Progenitor cell of endocrine pancreas (in vitro differentiated cells): ENCODE data around the gene TMEM200B. TPM values are rescaled to one million over a fixed set of nuclear protein-coding genes. Genes with fewer than 3 reads are reported as not detected.
"Not testable (repeated sequence)": the region's sequence is repeated elsewhere in the genome, so short reads cannot be mapped to it uniquely, and the experiment has no call there.

Experiments used
- DNase-seq: peaks from one replicate; pipeline ENCODE4 v3.0.0; 2021; ENCODE audit warnings: low spot score; ENCODE audit not compliant: unreplicated experiment
- H3K27ac Mint-ChIP-seq: 2 replicates; pipeline ENCODE4 v1.8.0; 2021; ENCODE audit warnings: mild to moderate bottlenecking, moderate library complexity, mixed read lengths
- H3K27me3 Mint-ChIP-seq: 2 replicates; pipeline ENCODE4 v1.8.0; 2021; ENCODE audit warnings: mixed read lengths
- H3K36me3 Mint-ChIP-seq: 2 replicates; pipeline ENCODE4 v1.8.0; 2022; ENCODE audit warnings: mixed read lengths; ENCODE audit not compliant: insufficient read depth
- H3K4me1 Mint-ChIP-seq: 2 replicates; pipeline ENCODE4 v1.8.0; 2021; ENCODE audit warnings: low read depth, mixed read lengths
- H3K4me3 Mint-ChIP-seq: 2 replicates; pipeline ENCODE4 v1.8.0; 2021; ENCODE audit warnings: low read depth, mild to moderate bottlenecking, moderate library complexity, mixed read lengths
- H3K9me3 Mint-ChIP-seq: 2 replicates; pipeline ENCODE4 v1.8.0; 2021; ENCODE audit warnings: low read depth, mixed read lengths
- total RNA-seq: library from RNA; stranded (reverse); gene quantifications from 2 replicates; pipeline ENCODE4 v1.2.1, GENCODE V29; 2021
- TF ChIP-seq, protein P1 (sequence below): fragments of 200-600 bp; sonication (generic); IDR thresholded peaks from one replicate; pipeline ENCODE4 v1.5.0; 2021; ENCODE audit warnings: antibody characterized with exemption, mild to moderate bottlenecking; ENCODE audit not compliant: unreplicated experiment

TMEM200B gene
- total RNA-seq, 1 donor from 2014 or later: 13.3 TPM

DNA sequence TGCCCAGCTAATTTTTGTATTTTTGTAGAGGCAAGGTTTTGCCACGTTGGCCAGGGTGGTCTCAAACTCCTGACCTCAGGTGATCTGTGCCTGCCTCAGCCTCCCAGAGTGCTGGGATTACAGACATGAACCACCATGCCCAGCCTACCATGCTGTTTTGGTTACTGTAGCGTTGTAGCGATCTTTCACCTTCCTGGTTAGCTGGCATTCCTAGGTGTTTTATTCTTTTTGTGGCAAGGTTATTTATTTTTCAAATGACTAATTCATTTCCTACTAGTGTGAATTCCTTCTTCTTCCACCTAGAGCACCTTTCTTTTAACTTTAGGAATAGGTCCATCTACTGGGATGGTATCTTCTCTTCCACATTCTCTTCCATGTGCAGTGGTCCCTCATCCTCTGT is 29.3 kb downstream of the TMEM200B start:
- Mint-ChIP-seq H3K4me3 (no peak overlapping the region), H3K9me3 (peaks cover 3% of the 10 kb centered on the region), H3K27me3 (no peaks in the 10 kb centered on the region), H3K36me3 (peaks cover 27% of the 10 kb centered on the region), H3K27ac (no peak overlapping the region), H3K4me1 (peaks cover 5% of the 10 kb centered on the region)
- no peak for DNase-seq
- TF ChIP-seq, protein P1, sequence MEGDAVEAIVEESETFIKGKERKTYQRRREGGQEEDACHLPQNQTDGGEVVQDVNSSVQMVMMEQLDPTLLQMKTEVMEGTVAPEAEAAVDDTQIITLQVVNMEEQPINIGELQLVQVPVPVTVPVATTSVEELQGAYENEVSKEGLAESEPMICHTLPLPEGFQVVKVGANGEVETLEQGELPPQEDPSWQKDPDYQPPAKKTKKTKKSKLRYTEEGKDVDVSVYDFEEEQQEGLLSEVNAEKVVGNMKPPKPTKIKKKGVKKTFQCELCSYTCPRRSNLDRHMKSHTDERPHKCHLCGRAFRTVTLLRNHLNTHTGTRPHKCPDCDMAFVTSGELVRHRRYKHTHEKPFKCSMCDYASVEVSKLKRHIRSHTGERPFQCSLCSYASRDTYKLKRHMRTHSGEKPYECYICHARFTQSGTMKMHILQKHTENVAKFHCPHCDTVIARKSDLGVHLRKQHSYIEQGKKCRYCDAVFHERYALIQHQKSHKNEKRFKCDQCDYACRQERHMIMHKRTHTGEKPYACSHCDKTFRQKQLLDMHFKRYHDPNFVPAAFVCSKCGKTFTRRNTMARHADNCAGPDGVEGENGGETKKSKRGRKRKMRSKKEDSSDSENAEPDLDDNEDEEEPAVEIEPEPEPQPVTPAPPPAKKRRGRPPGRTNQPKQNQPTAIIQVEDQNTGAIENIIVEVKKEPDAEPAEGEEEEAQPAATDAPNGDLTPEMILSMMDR: no peak

DNA sequence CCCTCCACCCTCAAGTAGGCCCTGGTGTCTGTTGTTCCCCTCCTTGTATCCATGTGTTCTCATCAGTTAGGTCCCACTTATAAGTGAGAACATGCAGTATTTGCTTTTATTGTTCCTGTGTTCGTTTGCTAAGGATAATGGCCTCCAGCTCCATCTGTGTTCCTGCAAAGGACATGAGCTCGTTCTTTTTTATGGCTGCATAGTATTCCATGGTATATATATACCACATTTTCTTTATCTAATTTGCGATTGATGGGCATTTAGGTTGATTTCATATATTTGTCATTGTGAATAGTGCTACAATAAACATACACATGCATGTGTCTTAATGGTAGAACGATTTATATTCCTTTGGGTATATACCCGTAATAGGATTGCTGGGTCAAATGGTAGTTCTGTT is 31.0 kb downstream of the TMEM200B start:
- peaks cover 25% of the 10 kb centered on the region for H3K36me3 Mint-ChIP-seq
- DNase-seq, H3K4me1 Mint-ChIP-seq, H3K9me3 Mint-ChIP-seq, H3K27ac Mint-ChIP-seq, H3K27me3 Mint-ChIP-seq, H3K4me3 Mint-ChIP-seq: not testable (repeated sequence)

DNA sequence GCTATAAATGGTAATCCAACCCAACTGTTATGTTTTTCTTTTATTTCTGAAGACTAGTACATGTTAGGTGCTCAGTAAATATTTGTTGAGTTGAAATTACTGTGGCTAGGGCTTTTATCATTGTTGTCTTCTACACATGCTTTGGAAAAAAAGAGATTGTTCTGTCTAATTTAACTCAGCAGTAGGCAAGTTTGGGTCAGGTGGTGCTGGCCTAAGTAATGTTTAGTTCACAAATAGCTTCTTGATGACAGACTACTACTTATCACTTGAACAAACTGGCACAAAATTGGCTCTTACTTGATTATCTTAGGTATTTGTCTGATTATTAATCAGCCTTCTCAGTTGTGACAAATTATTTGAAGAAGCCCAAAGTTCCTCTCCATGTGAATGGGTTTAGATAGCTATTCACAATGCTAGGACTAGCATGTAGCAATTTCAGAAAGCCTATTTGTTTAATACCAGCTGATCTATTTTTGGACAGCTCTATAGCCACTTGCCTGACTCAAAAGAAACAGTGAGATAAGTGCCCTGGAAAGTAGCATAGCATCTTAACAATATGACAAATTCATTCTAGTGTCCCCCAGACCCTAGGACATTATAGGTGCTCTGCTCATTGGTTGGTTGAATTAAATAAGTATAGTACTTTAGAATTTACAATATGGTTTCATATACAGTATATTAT is 32.6 kb downstream of the TMEM200B start:
- Mint-ChIP-seq H3K27me3 (no peaks in the 10 kb centered on the region), H3K4me3 (no peak overlapping the region), H3K36me3 (peaks cover 22% of the 10 kb centered on the region), H3K9me3 (peaks cover 3% of the 10 kb centered on the region), H3K4me1 (peaks cover 5% of the 10 kb centered on the region), H3K27ac (no peak overlapping the region)
- DNase-seq: no peak
- TF ChIP-seq, protein P1: no peak

DNA sequence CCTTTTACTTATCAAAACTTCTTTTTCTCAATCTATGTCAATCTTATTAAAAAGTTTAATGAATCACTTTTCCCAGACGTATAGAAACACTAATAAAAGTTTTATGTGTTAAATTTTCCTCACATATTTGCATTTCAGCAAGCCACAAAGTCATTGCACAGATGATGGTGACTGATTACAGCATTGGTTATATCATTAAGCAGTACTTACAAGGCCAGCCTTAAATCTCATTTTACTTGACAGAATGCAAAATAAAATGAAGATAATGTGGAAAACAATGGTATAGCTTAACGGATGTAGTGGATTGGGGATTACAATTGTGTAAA is 39.5 kb downstream of the TMEM200B start:
- no peak overlapping the region for H3K27ac Mint-ChIP-seq

DNA sequence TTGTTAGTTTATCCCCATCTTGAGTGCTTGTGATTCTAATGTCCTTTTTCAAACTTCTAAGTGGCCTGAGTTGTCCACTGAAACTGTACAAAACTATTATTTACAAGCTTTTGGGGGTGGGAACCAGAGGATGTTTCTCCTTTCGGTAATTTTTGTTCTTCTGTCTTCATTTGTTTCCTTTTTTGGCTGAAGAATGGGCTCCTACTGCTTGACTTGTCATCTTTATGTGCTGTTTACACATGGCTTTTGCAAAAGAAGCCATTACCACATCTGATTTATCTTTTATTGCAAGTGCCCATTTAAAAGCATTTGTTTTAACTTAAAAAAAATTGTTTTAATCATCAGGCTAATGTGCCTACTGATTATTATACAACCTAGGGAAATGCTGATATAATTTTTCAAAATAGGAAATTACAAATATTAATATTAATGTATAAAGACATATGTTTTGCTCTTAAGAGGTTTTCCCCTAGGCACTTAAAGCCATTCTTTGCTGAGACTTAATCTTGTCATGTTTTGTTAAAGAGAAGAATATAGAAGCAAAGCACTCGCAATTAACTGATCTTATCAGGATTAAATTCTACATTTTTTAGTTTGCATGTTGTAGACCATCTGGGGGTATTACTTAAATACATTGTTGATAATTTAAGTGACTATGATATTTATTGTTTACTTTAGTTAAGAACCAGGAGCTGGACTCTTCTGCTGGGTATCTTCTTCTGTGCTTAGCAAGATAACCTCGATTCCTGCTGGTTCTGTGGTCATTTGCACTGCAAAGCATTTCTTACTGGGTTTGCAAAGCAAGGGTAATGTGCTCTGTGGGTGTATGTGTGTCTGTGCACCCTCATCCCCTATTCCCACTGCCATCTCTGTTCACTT is 40.1 kb downstream of the TMEM200B start:
- Mint-ChIP-seq H3K4me3 (no peak overlapping the region), H3K27ac (no peak overlapping the region), H3K27me3 (no peaks in the 10 kb centered on the region), H3K9me3 (no peaks in the 10 kb centered on the region), H3K36me3 (no peaks in the 10 kb centered on the region), H3K4me1 (no peaks in the 10 kb centered on the region)
- DNase-seq: no peak
- TF ChIP-seq, protein P1: no peak

More for the DNA sequence above, 39.5 kb downstream of the TMEM200B start:
- Mint-ChIP-seq H3K9me3 (no peaks in the 10 kb centered on the region), H3K4me3 (no peak overlapping the region), H3K36me3 (no peaks in the 10 kb centered on the region), H3K27me3 (no peaks in the 10 kb centered on the region), H3K4me1 (no peaks in the 10 kb centered on the region)
- DNase-seq: no peak
- TF ChIP-seq, protein P1: no peak
